Measurements from ENCODE around the gene CABLES1. TPM values are rescaled to one million over a fixed set of nuclear protein-coding genes. Genes with fewer than 3 reads are reported as not detected.

CABLES1 gene
- total RNA-seq, 1 donor from 2014 or later = 39.3 TPM

DNA sequence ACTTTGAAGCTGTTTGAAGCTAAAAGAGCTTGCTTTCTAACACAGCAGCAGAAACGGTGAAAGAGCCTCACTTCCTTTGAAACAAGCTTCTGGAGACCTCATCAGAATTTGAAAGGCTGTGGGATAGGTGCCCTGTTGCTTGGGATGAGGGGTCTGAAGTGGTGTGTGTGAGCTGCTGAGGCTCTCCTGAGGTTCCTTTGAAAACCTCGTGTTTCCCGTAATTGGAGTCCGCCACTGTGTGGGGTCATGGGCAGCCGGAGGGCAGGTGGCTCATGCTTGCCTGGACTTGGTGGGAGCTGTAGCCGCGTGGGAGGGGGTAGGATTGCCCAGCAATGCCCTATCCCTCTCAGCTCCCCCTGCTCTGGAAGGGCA lies 34.4 kb downstream of the CABLES1 start:
- no peak for DNase-seq (ENCODE audit: extremely low spot score in 2 of 2)
- no peaks in the 10 kb centered on the region for H3K27me3 ChIP-seq
- peaks cover 25% of the 10 kb centered on the region for H3K4me1 ChIP-seq
- intact Hi-C loops (cut with DNase I) = no loop called here
- H3K9me3 ChIP-seq = no peaks in the 10 kb centered on the region
- no peak for TF ChIP-seq POLR2A (IDR thresholded peaks at IDR 0.05)
- TF ChIP-seq POLR2AphosphoS5 (IDR thresholded peaks at IDR 0.05; ENCODE audit: insufficient read depth in 1 of 2, low read depth in 1 of 2) = no peak
- TF ChIP-seq, protein P1, sequence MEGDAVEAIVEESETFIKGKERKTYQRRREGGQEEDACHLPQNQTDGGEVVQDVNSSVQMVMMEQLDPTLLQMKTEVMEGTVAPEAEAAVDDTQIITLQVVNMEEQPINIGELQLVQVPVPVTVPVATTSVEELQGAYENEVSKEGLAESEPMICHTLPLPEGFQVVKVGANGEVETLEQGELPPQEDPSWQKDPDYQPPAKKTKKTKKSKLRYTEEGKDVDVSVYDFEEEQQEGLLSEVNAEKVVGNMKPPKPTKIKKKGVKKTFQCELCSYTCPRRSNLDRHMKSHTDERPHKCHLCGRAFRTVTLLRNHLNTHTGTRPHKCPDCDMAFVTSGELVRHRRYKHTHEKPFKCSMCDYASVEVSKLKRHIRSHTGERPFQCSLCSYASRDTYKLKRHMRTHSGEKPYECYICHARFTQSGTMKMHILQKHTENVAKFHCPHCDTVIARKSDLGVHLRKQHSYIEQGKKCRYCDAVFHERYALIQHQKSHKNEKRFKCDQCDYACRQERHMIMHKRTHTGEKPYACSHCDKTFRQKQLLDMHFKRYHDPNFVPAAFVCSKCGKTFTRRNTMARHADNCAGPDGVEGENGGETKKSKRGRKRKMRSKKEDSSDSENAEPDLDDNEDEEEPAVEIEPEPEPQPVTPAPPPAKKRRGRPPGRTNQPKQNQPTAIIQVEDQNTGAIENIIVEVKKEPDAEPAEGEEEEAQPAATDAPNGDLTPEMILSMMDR (IDR thresholded peaks at IDR 0.05) = no peak
- no peaks in the 10 kb centered on the region for H3K36me3 ChIP-seq
- H3K4me3 ChIP-seq = no peak overlapping the region
- H3K27ac ChIP-seq = no peak overlapping the region

DNA sequence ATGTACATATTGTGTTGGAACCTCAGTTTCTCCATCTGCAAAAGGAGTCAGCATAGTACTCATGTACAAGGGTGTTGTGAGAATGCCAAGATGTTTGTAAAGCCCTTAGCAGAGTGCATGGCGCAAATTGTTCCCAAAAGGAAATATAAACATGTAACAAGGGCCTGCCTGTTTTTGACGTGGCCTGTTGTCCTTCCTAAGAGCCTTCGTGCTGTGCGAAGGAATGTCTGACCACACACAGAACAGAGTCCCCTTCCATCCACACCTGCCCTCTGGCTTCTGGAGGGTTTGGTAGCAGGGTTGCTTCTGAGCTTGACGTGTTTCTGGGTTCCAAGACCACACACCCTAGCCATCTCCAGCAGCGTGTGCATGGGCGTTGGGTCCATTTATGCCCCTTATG lies 34.9 kb downstream of the CABLES1 start:
- Histone ChIP-seq H3K4me1 (peaks cover 25% of the 10 kb centered on the region), H3K27ac (no peak overlapping the region), H3K36me3 (no peaks in the 10 kb centered on the region), H3K9me3 (no peaks in the 10 kb centered on the region), H3K27me3 (no peaks in the 10 kb centered on the region), H3K4me3 (no peak overlapping the region)
- TF ChIP-seq, protein P1 (IDR thresholded peaks at IDR 0.05) = no peak
- TF ChIP-seq POLR2A (IDR thresholded peaks at IDR 0.05) (no peak), POLR2AphosphoS5 (IDR thresholded peaks at IDR 0.05; ENCODE audit: insufficient read depth in 1 of 2, low read depth in 1 of 2) (no peak)
- intact Hi-C loops (cut with DNase I) = no loop called here
- no peak for DNase-seq (ENCODE audit: extremely low spot score in 2 of 2)

DNA sequence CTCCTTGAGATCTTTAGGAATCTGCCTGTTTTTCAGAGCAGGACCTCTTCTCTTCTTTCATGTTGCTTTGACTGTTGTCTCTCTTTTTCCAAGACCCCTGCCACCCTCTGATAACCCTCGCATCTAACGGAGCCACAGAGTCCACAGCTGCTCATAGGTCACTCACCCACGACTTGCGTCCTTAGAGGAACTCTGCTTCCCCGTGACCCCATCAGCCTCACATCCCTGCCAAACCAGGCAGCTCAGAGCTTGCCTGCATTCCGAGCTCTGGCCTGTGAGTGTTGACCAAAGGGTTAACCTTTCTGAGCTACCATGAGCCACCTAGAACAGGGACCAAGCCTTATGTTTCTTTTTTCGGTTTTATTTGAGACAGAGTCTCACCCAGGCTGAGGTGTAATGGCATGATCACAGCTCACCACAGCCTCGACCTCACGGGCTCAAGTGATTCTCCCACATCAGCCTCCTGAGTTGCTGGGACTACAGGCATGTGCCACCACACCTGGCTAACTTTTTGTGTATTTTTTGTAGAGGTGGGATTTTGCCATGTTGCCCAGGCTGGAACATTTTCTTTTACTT lies 36.4 kb downstream of the CABLES1 start:
- Histone ChIP-seq H3K4me1 (peaks cover 25% of the 10 kb centered on the region), H3K27me3 (no peaks in the 10 kb centered on the region), H3K27ac (no peak overlapping the region), H3K4me3 (no peak overlapping the region), H3K36me3 (no peaks in the 10 kb centered on the region), H3K9me3 (no peaks in the 10 kb centered on the region)
- TF ChIP-seq POLR2AphosphoS5 (IDR thresholded peaks at IDR 0.05; ENCODE audit: insufficient read depth in 1 of 2, low read depth in 1 of 2) (no peak), POLR2A (IDR thresholded peaks at IDR 0.05) (no peak)
- TF ChIP-seq, protein P1 (IDR thresholded peaks at IDR 0.05) = no peak
- intact Hi-C loops (cut with DNase I) = no loop called here
- DNase-seq (ENCODE audit: extremely low spot score in 2 of 2) = no peak

DNA sequence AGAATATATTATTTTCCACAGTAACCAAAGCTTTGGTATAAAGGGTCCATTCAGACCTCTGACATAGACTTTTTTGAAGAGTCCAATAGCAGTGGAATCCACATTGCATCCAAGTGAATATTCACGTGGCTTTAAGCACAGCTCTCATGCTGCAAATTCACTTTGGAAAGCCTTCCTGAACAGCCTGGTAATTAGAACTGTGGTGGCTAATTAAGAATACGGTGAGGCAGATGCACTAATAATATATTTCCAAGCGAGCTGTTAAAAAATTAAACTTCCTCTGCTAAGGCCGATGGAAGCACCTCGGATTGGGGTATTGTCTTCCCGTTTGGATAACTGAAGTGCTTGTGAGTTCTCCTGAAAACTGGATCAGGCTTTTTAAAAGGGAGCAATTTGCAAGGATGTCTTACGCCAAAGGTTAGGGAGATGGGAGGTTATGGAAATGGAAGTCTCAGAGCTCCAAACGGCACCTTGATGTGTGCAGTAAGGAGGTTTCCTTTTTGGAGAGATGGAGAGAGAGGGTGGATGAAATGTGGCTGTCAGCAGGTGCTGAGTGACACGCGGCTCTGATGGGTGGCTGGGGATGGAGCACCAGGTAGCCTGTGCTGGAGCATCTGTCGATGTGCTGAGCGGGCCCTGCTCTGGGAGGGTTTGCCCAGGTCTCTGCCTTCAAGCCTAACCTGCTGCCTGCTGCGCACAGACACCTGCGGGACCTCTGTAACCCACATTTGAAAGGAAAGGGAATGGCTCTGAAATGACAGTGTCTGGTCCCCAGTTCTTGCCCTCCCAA lies 37.5 kb downstream of the CABLES1 start:
- H3K4me1 ChIP-seq = peaks cover 17% of the 10 kb centered on the region
- intact Hi-C loops (cut with DNase I) = no loop called here
- H3K27me3 ChIP-seq = no peaks in the 10 kb centered on the region
- TF ChIP-seq POLR2A (IDR thresholded peaks at IDR 0.05) = no peak
- H3K36me3 ChIP-seq = no peaks in the 10 kb centered on the region
- no peak overlapping the region for H3K4me3 ChIP-seq
- no peak for DNase-seq (ENCODE audit: extremely low spot score in 2 of 2)
- no peaks in the 10 kb centered on the region for H3K9me3 ChIP-seq
- H3K27ac ChIP-seq = no peak overlapping the region

DNA sequence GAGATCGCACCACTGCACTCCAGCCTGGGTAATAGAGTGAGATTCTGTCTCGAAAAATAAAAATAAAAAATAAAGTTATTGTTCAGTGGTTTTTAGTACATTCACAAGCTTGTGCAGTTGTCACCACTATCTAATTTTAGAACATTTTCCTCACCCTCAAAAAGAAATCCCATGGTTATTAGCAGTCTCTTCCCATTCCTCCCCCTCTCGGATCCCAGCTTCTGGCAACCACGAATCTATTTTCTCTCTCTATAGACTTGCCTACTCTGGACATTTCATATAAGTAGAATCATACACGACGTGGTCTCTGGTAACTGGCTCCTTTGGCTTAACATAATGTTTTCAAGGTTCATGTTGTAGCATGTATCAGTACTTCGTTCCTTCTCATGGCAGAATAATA lies 38.6 kb downstream of the CABLES1 start:
- Histone ChIP-seq H3K4me1 (peaks cover 15% of the 10 kb centered on the region), H3K4me3 (no peak overlapping the region), H3K36me3 (no peaks in the 10 kb centered on the region), H3K9me3 (no peaks in the 10 kb centered on the region), H3K27me3 (no peaks in the 10 kb centered on the region), H3K27ac (no peak overlapping the region)
- TF ChIP-seq, protein P1 (IDR thresholded peaks at IDR 0.05) = no peak
- TF ChIP-seq POLR2AphosphoS5 (IDR thresholded peaks at IDR 0.05; ENCODE audit: insufficient read depth in 1 of 2, low read depth in 1 of 2) = no peak
- TF ChIP-seq POLR2A (IDR thresholded peaks at IDR 0.05) = no peak
- DNase-seq (ENCODE audit: extremely low spot score in 2 of 2) = no peak
- intact Hi-C loops (cut with DNase I) = no loop called here

All from vagina (tissue), 2 donors.